ENCODE measurements around the gene CLDN19.

DNA sequence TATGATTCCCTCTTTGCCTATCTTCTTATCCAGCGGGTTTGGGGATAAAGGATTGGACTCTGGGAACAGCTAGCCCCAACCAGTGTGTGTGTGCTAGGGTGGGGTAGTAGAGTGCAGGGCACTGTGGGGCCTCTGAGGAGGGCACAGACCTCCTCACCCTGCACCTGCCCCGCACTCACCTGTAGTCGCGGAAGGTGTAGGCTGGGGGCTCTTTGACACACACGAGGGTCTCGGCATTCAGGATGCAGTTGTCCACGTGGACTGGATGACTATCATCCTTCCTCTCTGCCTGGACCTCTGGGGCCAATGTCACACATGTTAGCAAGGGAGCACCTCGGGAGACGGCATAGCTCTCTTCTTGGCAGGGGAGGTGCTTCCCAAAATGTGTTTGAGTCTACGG lies 8.0 kb upstream of the CLDN19 start:
- TF ChIP-seq, protein P1, sequence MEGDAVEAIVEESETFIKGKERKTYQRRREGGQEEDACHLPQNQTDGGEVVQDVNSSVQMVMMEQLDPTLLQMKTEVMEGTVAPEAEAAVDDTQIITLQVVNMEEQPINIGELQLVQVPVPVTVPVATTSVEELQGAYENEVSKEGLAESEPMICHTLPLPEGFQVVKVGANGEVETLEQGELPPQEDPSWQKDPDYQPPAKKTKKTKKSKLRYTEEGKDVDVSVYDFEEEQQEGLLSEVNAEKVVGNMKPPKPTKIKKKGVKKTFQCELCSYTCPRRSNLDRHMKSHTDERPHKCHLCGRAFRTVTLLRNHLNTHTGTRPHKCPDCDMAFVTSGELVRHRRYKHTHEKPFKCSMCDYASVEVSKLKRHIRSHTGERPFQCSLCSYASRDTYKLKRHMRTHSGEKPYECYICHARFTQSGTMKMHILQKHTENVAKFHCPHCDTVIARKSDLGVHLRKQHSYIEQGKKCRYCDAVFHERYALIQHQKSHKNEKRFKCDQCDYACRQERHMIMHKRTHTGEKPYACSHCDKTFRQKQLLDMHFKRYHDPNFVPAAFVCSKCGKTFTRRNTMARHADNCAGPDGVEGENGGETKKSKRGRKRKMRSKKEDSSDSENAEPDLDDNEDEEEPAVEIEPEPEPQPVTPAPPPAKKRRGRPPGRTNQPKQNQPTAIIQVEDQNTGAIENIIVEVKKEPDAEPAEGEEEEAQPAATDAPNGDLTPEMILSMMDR (IDR thresholded peaks at IDR 0.05), result no peak
- no peak for TF ChIP-seq POLR2A (IDR thresholded peaks at IDR 0.05)
